Measurements from ENCODE around the gene DEAF1.

- TF ChIP-seq CTCF (IDR thresholded peaks at IDR 0.05) (no peak), POLR2A (IDR thresholded peaks at IDR 0.05) (no peak)
Observed at GRCh38 chr11:627308-627576, 67.8 kb downstream of the DEAF1 start.
